HG03045 (cell line): ENCODE data around the gene NCAPH2.

Source experiments
- ATAC-seq: cut with Tn5 transposase; IDR thresholded peaks from one replicate; pipeline ENCODE4 v1.9.1; 2021; ENCODE audit warnings: mild to moderate bottlenecking, moderate library complexity; ENCODE audit not compliant: unreplicated experiment

The NCAPH2 gene

GRCh38 chr22:50488886-50489285 lies 19.1 kb upstream of the NCAPH2 start:
- no peak for ATAC-seq

GRCh38 chr22:50489363-50490243 lies 18.4 kb upstream of the NCAPH2 start:
- ATAC-seq = no peak

- no peak for ATAC-seq
Observed at GRCh38 chr22:50490531-50491308, 17.3 kb upstream of the NCAPH2 start.

GRCh38 chr22:50497093-50497492 lies 10.9 kb upstream of the NCAPH2 start:
- no peak for ATAC-seq

GRCh38 chr22:50498322-50498890 lies 9.6 kb upstream of the NCAPH2 start:
- no peak for ATAC-seq

GRCh38 chr22:50500452-50500851 lies 7.6 kb upstream of the NCAPH2 start:
- no peak for ATAC-seq

GRCh38 chr22:50502096-50502495 lies 5.9 kb upstream of the NCAPH2 start:
- no peak for ATAC-seq

- ATAC-seq = no peak
Observed at GRCh38 chr22:50502628-50503474, 5.2 kb upstream of the NCAPH2 start.

- no peak for ATAC-seq
Observed at GRCh38 chr22:50503475-50504145, 4.4 kb upstream of the NCAPH2 start.

GRCh38 chr22:50504369-50505211 lies 3.4 kb upstream of the NCAPH2 start:
- no peak for ATAC-seq

- ATAC-seq = no peak
Observed at GRCh38 chr22:50505276-50505775, 2.7 kb upstream of the NCAPH2 start.

- ATAC-seq = no peak
Observed at GRCh38 chr22:50505776-50506610, 2.0 kb upstream of the NCAPH2 start.

GRCh38 chr22:50506611-50507420 lies 1.2 kb upstream of the NCAPH2 start:
- ATAC-seq = peak; percentile 4

- peak; percentile 44 for ATAC-seq
Observed at GRCh38 chr22:50507421-50507990, 518 bp upstream of the NCAPH2 start, which contains the start of gene LMF2. Gene LMF2, minus strand, starts transcription at chr22:50507702. Its CDS starts 27 bp downstream, at chr22:50507675.

GRCh38 chr22:50508897-50509296 lies 873 bp downstream of the NCAPH2 start:
- no peak for ATAC-seq

GRCh38 chr22:50513175-50513574 lies 5.2 kb downstream of the NCAPH2 start:
- ATAC-seq = no peak

GRCh38 chr22:50516068-50516467 lies 8.0 kb downstream of the NCAPH2 start:
- ATAC-seq = no peak
